ENCODE data around the gene ZBTB7A. TPM values are rescaled to one million over a fixed set of nuclear protein-coding genes. Genes with fewer than 3 reads are reported as not detected.

ZBTB7A gene
- total and polyA plus RNA-seq, 2 of the 4 experiments (the other 2 are of a cell fraction), result 3.2 to 10.3 TPM

DNA sequence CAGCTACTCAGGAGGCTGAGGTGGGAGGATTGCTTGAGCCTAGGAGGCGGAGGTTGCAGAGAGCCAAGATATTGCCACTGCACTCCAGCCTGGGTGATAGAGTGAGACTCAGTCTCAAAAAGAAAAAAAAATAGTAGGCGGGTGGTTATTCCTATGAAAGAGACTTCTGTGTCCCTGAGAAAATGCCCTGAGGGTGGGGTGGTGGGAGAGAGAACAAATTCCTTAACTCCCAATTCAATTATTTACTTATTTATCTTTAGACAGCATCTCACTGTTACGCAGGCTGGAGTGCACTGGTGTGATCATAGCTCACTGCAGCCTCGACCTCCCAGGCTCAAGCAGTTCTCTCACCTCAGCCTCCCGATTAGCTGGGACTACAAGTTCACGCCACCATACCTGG, 71.1 kb downstream of the ZBTB7A start:
- Histone ChIP-seq H3K4ac (ENCODE audit: low read depth, low read length) (no peak overlapping the region), H3K18ac (ENCODE audit: low read depth, low read length) (no peak overlapping the region), H4K8ac (ENCODE audit: low read depth in 2 of 2, low read length in 2 of 2) (no peak overlapping the region), H2BK5ac (ENCODE audit: low read depth, low read length, poor library complexity, severe bottlenecking) (no peak overlapping the region), H2BK120ac (ENCODE audit: low read depth, low read length) (no peak overlapping the region), H3K36me3 (ENCODE audit: control insufficient read depth, insufficient read depth, low read length) (no peaks in the 10 kb centered on the region), H3K27me3 (ENCODE audit: control insufficient read depth, insufficient read depth, low read length) (no peaks in the 10 kb centered on the region), H2BK20ac (ENCODE audit: low read depth, low read length) (no peak overlapping the region), H3K4me1 (ENCODE audit: control insufficient read depth, insufficient read depth, low read length) (0 out of 2 replicates have a peak, but pooled peaks cover 1% of the 10 kb centered on the region), H3K79me1 (ENCODE audit: low read depth in 1 of 2, low read length in 2 of 2) (no peaks in the 10 kb centered on the region), H3K4me3 (ENCODE audit: insufficient read depth, low read depth, low read length) (no peak overlapping the region), H3K4me2 (ENCODE audit: low read depth, low read length) (no peak overlapping the region), H3K23ac (ENCODE audit: low read depth, low read length) (no peak overlapping the region), H3K9me1 (ENCODE audit: insufficient read depth, low read length) (no peaks in the 10 kb centered on the region), H4K91ac (ENCODE audit: insufficient read depth, low read depth, low read length) (no peak overlapping the region), H3K27ac (ENCODE audit: insufficient read depth, low read length) (no peak overlapping the region), H3K14ac (replicated peaks; ENCODE audit: low read depth, low read length) (no peak overlapping the region), H3K9ac (ENCODE audit: low read depth, low read length) (no peak overlapping the region), H2AK5ac (ENCODE audit: low read depth, low read length) (no peak overlapping the region), H4K5ac (ENCODE audit: low read depth, low read length) (no peak overlapping the region), H2AK9ac (replicated peaks; ENCODE audit: low read depth, low read length, poor library complexity) (no peak overlapping the region), H4K20me1 (ENCODE audit: insufficient read depth, low read length) (no peaks in the 10 kb centered on the region), H3K9me3 (ENCODE audit: control insufficient read depth, insufficient read depth, low read length) (no peaks in the 10 kb centered on the region), H2AFZ (replicated peaks; ENCODE audit: low read length, poor library complexity) (no peak overlapping the region), H2BK15ac (ENCODE audit: low read depth, low read length) (no peak overlapping the region), H3K56ac (ENCODE audit: extremely low read depth, insufficient read depth, low read length) (no peak overlapping the region)
- DNase-seq (no peak), ATAC-seq (ENCODE audit: low read depth) (no peak)
- WGBS, 2 experiments (ENCODE audit: extremely low coverage in 2 of 2, insufficient read length in 1 of 2), result no CpG with 5 or more reads among the region's 6 CpGs
- CTCF ChIA-PET, result interaction anchor here (0.6 kb wide), 1 partner anchor 20 kb away, joined by 3 read pairs; no protein-coding TSS in a partner anchor
- dilution Hi-C loops (cut with HindIII; ENCODE audit: low sequenced_read_pairs, unreplicated experiment) (no loop called here), intact Hi-C loops (cut with micrococcal nuclease) (no loop called here), in situ Hi-C loops (cut with MboI; ENCODE audit: low sequenced_read_pairs) (no loop called here)
- no TSS peak for BruUV-seq (replicated peaks)
- POLR2A ChIA-PET (ENCODE audit: unreplicated experiment), result no interaction called here
- TF ChIP-seq RFX5 (IDR thresholded peaks at IDR 0.05; ENCODE audit: low read depth, low read length), result no peak
- TF ChIP-seq, protein P1, sequence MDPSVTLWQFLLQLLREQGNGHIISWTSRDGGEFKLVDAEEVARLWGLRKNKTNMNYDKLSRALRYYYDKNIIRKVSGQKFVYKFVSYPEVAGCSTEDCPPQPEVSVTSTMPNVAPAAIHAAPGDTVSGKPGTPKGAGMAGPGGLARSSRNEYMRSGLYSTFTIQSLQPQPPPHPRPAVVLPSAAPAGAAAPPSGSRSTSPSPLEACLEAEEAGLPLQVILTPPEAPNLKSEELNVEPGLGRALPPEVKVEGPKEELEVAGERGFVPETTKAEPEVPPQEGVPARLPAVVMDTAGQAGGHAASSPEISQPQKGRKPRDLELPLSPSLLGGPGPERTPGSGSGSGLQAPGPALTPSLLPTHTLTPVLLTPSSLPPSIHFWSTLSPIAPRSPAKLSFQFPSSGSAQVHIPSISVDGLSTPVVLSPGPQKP (IDR thresholded peaks at IDR 0.05; ENCODE audit: borderline replicate concordance, low read depth, low read length), result no peak
- no peak for TF ChIP-seq MAZ (IDR thresholded peaks at IDR 0.05; ENCODE audit: borderline replicate concordance, low read depth, low read length)
- TF ChIP-seq MAFK (IDR thresholded peaks at IDR 0.05; ENCODE audit: low read depth, low read length), result no peak
- TF ChIP-seq, protein P2, sequence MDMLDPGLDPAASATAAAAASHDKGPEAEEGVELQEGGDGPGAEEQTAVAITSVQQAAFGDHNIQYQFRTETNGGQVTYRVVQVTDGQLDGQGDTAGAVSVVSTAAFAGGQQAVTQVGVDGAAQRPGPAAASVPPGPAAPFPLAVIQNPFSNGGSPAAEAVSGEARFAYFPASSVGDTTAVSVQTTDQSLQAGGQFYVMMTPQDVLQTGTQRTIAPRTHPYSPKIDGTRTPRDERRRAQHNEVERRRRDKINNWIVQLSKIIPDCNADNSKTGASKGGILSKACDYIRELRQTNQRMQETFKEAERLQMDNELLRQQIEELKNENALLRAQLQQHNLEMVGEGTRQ (IDR thresholded peaks at IDR 0.05; ENCODE audit: low read depth, low read length), result no peak
- TF ChIP-seq MXI1 (IDR thresholded peaks at IDR 0.05; ENCODE audit: borderline replicate concordance, low read depth, low read length), result no peak
- TF ChIP-seq, protein P3, sequence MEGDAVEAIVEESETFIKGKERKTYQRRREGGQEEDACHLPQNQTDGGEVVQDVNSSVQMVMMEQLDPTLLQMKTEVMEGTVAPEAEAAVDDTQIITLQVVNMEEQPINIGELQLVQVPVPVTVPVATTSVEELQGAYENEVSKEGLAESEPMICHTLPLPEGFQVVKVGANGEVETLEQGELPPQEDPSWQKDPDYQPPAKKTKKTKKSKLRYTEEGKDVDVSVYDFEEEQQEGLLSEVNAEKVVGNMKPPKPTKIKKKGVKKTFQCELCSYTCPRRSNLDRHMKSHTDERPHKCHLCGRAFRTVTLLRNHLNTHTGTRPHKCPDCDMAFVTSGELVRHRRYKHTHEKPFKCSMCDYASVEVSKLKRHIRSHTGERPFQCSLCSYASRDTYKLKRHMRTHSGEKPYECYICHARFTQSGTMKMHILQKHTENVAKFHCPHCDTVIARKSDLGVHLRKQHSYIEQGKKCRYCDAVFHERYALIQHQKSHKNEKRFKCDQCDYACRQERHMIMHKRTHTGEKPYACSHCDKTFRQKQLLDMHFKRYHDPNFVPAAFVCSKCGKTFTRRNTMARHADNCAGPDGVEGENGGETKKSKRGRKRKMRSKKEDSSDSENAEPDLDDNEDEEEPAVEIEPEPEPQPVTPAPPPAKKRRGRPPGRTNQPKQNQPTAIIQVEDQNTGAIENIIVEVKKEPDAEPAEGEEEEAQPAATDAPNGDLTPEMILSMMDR (conservative IDR thresholded peaks at IDR 0.05; ENCODE audit: low read depth, low read length), result no peak
- no peak for TF ChIP-seq SMC3 (IDR thresholded peaks at IDR 0.05; ENCODE audit: low read depth, low read length)
- TF ChIP-seq CHD1 (IDR thresholded peaks at IDR 0.05; ENCODE audit: low read depth, low read length), result no peak
- no peak for TF ChIP-seq CEBPB (IDR thresholded peaks at IDR 0.05; ENCODE audit: low read depth, low read length)
- TF ChIP-seq NFE2L2 (IDR thresholded peaks at IDR 0.05; ENCODE audit: low read depth, low read length), result no peak
- no peak for TF ChIP-seq POLR2A (IDR thresholded peaks at IDR 0.05; ENCODE audit: low read depth, low read length)
- no peak for TF ChIP-seq RCOR1 (IDR thresholded peaks at IDR 0.05; ENCODE audit: insufficient replicate concordance, low read length)
- no peak for TF ChIP-seq BHLHE40 (IDR thresholded peaks at IDR 0.05; ENCODE audit: low read depth, low read length)
- no peak for TF ChIP-seq RAD21 (IDR thresholded peaks at IDR 0.05; ENCODE audit: low read length)
